ENCODE measurements around the gene JPH3.

JPH3 gene

GRCh38 chr16:87559945-87560344 lies 42.4 kb upstream of the JPH3 start:
- DNase-seq (ENCODE audit: low read depth) = no peak
- no peak overlapping the region for H3K4me3 ChIP-seq (ENCODE audit: low read depth, low read length)
- TF ChIP-seq, protein P1, sequence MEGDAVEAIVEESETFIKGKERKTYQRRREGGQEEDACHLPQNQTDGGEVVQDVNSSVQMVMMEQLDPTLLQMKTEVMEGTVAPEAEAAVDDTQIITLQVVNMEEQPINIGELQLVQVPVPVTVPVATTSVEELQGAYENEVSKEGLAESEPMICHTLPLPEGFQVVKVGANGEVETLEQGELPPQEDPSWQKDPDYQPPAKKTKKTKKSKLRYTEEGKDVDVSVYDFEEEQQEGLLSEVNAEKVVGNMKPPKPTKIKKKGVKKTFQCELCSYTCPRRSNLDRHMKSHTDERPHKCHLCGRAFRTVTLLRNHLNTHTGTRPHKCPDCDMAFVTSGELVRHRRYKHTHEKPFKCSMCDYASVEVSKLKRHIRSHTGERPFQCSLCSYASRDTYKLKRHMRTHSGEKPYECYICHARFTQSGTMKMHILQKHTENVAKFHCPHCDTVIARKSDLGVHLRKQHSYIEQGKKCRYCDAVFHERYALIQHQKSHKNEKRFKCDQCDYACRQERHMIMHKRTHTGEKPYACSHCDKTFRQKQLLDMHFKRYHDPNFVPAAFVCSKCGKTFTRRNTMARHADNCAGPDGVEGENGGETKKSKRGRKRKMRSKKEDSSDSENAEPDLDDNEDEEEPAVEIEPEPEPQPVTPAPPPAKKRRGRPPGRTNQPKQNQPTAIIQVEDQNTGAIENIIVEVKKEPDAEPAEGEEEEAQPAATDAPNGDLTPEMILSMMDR (IDR thresholded peaks at IDR 0.05; ENCODE audit: low read depth, low read length, missing control alignments) = no peak

- no peak overlapping the region for H3K4me3 ChIP-seq (ENCODE audit: low read depth, low read length)
- no peak for DNase-seq (ENCODE audit: low read depth)
- TF ChIP-seq, protein P1 (IDR thresholded peaks at IDR 0.05; ENCODE audit: low read depth, low read length, missing control alignments) = no peak
Observed at GRCh38 chr16:87560428-87561199, 41.7 kb upstream of the JPH3 start.

GRCh38 chr16:87561200-87562105 lies 40.9 kb upstream of the JPH3 start:
- no peak for DNase-seq (ENCODE audit: low read depth)
- TF ChIP-seq, protein P1 (IDR thresholded peaks at IDR 0.05; ENCODE audit: low read depth, low read length, missing control alignments) = no peak
- H3K4me3 ChIP-seq (ENCODE audit: low read depth, low read length) = no peak overlapping the region

DNA sequence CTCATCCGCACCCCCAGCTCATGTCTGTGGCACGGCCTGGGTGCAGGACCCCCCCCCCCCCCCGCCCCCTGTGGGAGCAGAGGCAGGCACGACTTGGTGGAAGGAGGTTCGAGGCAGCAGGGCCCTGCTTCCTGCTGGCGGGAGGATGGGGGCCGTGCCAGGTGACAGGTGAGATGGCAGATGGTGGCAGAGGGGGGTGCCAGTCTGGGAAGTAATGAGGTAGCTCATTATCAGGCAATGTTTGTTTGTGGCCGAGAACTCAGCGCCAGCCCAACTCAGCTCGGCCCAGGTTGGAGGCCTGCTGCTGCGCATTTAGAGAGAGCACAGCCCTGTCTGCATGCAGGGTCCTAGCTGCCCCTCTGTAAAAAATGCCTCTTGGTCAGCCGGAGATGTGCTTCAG lies 40.1 kb upstream of the JPH3 start:
- H3K4me3 ChIP-seq (ENCODE audit: low read depth, low read length) = no peak overlapping the region
- DNase-seq (ENCODE audit: low read depth) = no peak
- TF ChIP-seq, protein P1 (IDR thresholded peaks at IDR 0.05; ENCODE audit: low read depth, low read length, missing control alignments) = no peak

DNA sequence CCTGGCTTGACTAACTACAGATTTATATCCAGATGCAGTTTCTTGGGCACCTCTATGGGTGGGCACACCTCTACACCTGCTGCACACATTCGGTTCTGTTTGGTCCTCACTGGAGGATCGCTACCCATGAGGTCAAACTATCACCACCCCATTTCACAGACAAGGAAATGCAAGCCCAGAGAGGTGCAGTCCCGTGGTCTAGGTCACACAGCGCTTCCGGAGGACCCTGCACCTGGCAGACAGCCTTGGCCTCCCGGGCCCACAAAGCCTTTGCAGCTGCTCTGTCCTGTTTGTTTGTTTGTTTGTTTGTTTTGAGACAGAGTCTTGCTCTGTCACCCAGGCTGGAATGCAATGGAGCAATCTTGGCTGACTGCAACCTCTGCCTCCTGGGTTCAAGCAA lies 39.3 kb upstream of the JPH3 start:
- TF ChIP-seq, protein P1 (IDR thresholded peaks at IDR 0.05; ENCODE audit: low read depth, low read length, missing control alignments) = no peak
- no peak overlapping the region for H3K4me3 ChIP-seq (ENCODE audit: low read depth, low read length)
- DNase-seq (ENCODE audit: low read depth) = no peak

GRCh38 chr16:87563714-87564523 lies 38.4 kb upstream of the JPH3 start:
- H3K4me3 ChIP-seq (ENCODE audit: low read depth, low read length) = no peak overlapping the region
- TF ChIP-seq, protein P1 (IDR thresholded peaks at IDR 0.05; ENCODE audit: low read depth, low read length, missing control alignments) = no peak
- no peak for DNase-seq (ENCODE audit: low read depth)
